H1 (cell line): Measurements from ENCODE around the gene GPR17. TPM values are rescaled to one million over a fixed set of nuclear protein-coding genes. Genes with fewer than 3 reads are reported as not detected.

Experiments used
- CTCF ChIA-PET: fragments of 300-600 bp; sonication (Branson Sonifier 250); formaldehyde crosslinking; loops from one replicate; lab custom pipeline; 2021; ENCODE audit not compliant: partially characterized antibody; lab: Charles Lee
- POLR2A ChIA-PET: fragments of 300-600 bp; sonication (Branson Sonifier 250); formaldehyde crosslinking; loops from one replicate; lab custom pipeline; 2021; ENCODE audit warnings: inconsistent platforms; ENCODE audit not compliant: partially characterized antibody; lab: Charles Lee
- DNase-seq, 2 experiments: peaks; one replicate each; pipeline versions ENCODE4 v3.0.0 to v3.0.0-alpha.2; 2010 to 2022; ENCODE audit warnings: low spot score in 2 of 2, low read depth in 1 of 2, mixed read lengths in 1 of 2
- FAIRE-seq: peaks from 2 replicates; lab custom pipeline; 2011; peaks lifted over from hg19 to GRCh38; lab: Jason Lieb, UNC
- H2AFZ ChIP-seq: 2 replicates; pipeline ENCODE4 v1.8.1; 2012; ENCODE audit warnings: low read length, inconsistent platforms
- H2AK5ac ChIP-seq: 2 replicates; pipeline ENCODE4 v1.6.1; 2013; ENCODE audit warnings: low read depth, low read length
- H2BK120ac ChIP-seq: replicated peaks from 2 replicates; pipeline ENCODE3; 2013; ENCODE audit warnings: low read depth, low read length, inconsistent platforms
- H2BK12ac ChIP-seq: 2 replicates; pipeline ENCODE4 v1.6.1; 2013; ENCODE audit warnings: low read depth, low read length
- H2BK15ac ChIP-seq: 2 replicates; pipeline ENCODE4 v1.6.1; 2013; ENCODE audit warnings: low read length
- H2BK20ac ChIP-seq: 2 replicates; pipeline ENCODE4 v1.6.1; 2013; ENCODE audit warnings: low read length
- H2BK5ac ChIP-seq: 2 replicates; pipeline ENCODE4 v1.6.1; 2013; ENCODE audit warnings: low read depth, low read length
- H3K14ac ChIP-seq: 2 replicates; pipeline ENCODE4 v1.6.1; 2013; ENCODE audit warnings: inconsistent platforms; ENCODE audit not compliant: insufficient read length
- H3K18ac ChIP-seq: 2 replicates; pipeline ENCODE4 v1.6.1; 2013; ENCODE audit warnings: low read length; ENCODE audit errors: extremely low read depth
- H3K23ac ChIP-seq: 2 replicates; pipeline ENCODE4 v1.6.1; 2013; ENCODE audit warnings: inconsistent platforms; ENCODE audit not compliant: insufficient read length
- H3K23me2 ChIP-seq: 2 replicates; pipeline ENCODE4 v1.6.1; 2013; ENCODE audit warnings: low read depth, low read length
- H3K27ac ChIP-seq: 2 replicates; pipeline ENCODE4 v1.6.1; 2011; ENCODE audit warnings: low read depth, low read length, inconsistent platforms
- H3K27me3 ChIP-seq, 4 experiments: replicated peaks in 1 of 4; 1 replicate in 1 of 4; 2 replicates in 3 of 4; pipeline versions ENCODE4 v1.6.1 to v1.8.1; 2011 to 2013; ENCODE audit warnings: low read length in 3 of 4, mild to moderate bottlenecking in 3 of 4, inconsistent platforms in 2 of 4, mixed read lengths in 2 of 4, moderate library complexity in 1 of 4; ENCODE audit not compliant: control insufficient read depth in 3 of 4, insufficient read depth in 3 of 4; ENCODE audit errors: extremely low read depth in 1 of 4
- H3K36me3 ChIP-seq, 4 experiments: 2 replicates each; pipeline versions ENCODE4 v1.6.1 to v1.8.1; 2011 to 2013; ENCODE audit warnings: mild to moderate bottlenecking in 4 of 4, low read length in 3 of 4, moderate library complexity in 2 of 4, control low read depth in 1 of 4, inconsistent platforms in 1 of 4; ENCODE audit not compliant: insufficient read depth in 4 of 4, control insufficient read depth in 2 of 4
- H3K4ac ChIP-seq: replicated peaks from 2 replicates; pipeline ENCODE3; 2013; ENCODE audit warnings: low read length, low read depth, mixed read lengths, inconsistent platforms; ENCODE audit not compliant: insufficient read length
- H3K4me1 ChIP-seq, 4 experiments: replicated peaks in 1 of 4; 1 replicate in 1 of 4; 2 replicates in 3 of 4; pipeline versions ENCODE4 v1.6.1 to v1.8.1; 2011 to 2013; ENCODE audit warnings: low read length in 3 of 4, inconsistent platforms in 2 of 4, mixed read lengths in 1 of 4; ENCODE audit not compliant: insufficient read depth in 4 of 4, control insufficient read depth in 3 of 4
- H3K4me2 ChIP-seq, 2 experiments: 2 replicates each; pipeline versions ENCODE4 v1.6.1 to v1.8.1; 2011 to 2013; ENCODE audit warnings: low read depth in 2 of 2, low read length in 2 of 2, control low read depth in 1 of 2, inconsistent platforms in 1 of 2, mild to moderate bottlenecking in 1 of 2; ENCODE audit not compliant: insufficient read depth in 1 of 2
- H3K4me3 ChIP-seq, 4 experiments: fragments of 200-600, 300-600 bp in 1 of 4; sonication (generic), shearing (Covaris generic), sonication (Bioruptor Twin) in 1 of 4; 2 replicates each; pipeline versions ENCODE4 v1.5.1 to v1.8.1; 2011 to 2016; ENCODE audit warnings: low read length in 4 of 4, low read depth in 3 of 4, control low read depth in 2 of 4, inconsistent platforms in 2 of 4, mild to moderate bottlenecking in 2 of 4, mixed read lengths in 1 of 4, moderate library complexity in 1 of 4; ENCODE audit not compliant: insufficient read depth in 2 of 4; ENCODE audit errors: extremely low read depth in 1 of 4
- H3K56ac ChIP-seq: replicated peaks from 2 replicates; pipeline ENCODE3; 2013; ENCODE audit warnings: low read depth, mild to moderate bottlenecking, mixed read lengths, low read length, inconsistent platforms; ENCODE audit not compliant: insufficient read length
- H3K79me1 ChIP-seq: 2 replicates; pipeline ENCODE4 v1.6.1; 2013; ENCODE audit warnings: low read depth, low read length, control low read depth
- H3K79me2 ChIP-seq, 2 experiments: 2 replicates each; pipeline versions ENCODE4 v1.6.1 to v1.8.1; 2012 to 2013; ENCODE audit warnings: low read length in 2 of 2, mild to moderate bottlenecking in 2 of 2, inconsistent platforms in 1 of 2; ENCODE audit not compliant: insufficient read depth in 2 of 2, control insufficient read depth in 1 of 2
- H3K9ac ChIP-seq, 4 experiments: replicated peaks in 1 of 4; 1 replicate in 1 of 4; 2 replicates in 3 of 4; pipeline versions ENCODE4 v1.6.1 to v1.8.1; 2011 to 2013; ENCODE audit warnings: low read depth in 3 of 4, low read length in 3 of 4, control low read depth in 2 of 4, mild to moderate bottlenecking in 2 of 4, moderate library complexity in 2 of 4, inconsistent platforms in 1 of 4; ENCODE audit errors: extremely low read depth in 1 of 4
- H3K9me3 ChIP-seq, 2 experiments: 2 replicates each; pipeline versions ENCODE4 v1.6.1 to v1.8.1; 2012 to 2013; ENCODE audit warnings: mild to moderate bottlenecking in 2 of 2, moderate library complexity in 2 of 2, control low read depth in 1 of 2, inconsistent platforms in 1 of 2, low read depth in 1 of 2, low read length in 1 of 2, mixed read lengths in 1 of 2; ENCODE audit not compliant: insufficient read depth in 2 of 2
- H4K20me1 ChIP-seq, 2 experiments: replicated peaks in 1 of 2; 2 replicates each; pipeline versions ENCODE3 to v1.8.1; 2011 to 2013; ENCODE audit warnings: inconsistent platforms in 2 of 2, low read length in 2 of 2, mild to moderate bottlenecking in 1 of 2; ENCODE audit not compliant: insufficient read depth in 2 of 2, control insufficient read depth in 1 of 2
- H4K5ac ChIP-seq: 2 replicates; pipeline ENCODE4 v1.6.1; 2013; ENCODE audit warnings: low read length, low read depth, mixed read lengths, inconsistent platforms; ENCODE audit not compliant: insufficient read length
- H4K8ac ChIP-seq: 2 replicates; pipeline ENCODE4 v1.8.0; 2013; ENCODE audit warnings: mild to moderate bottlenecking, moderate library complexity, low read length, inconsistent platforms; ENCODE audit not compliant: insufficient read depth; ENCODE audit errors: extremely low read depth
- H4K91ac ChIP-seq: replicated peaks from 2 replicates; pipeline ENCODE3; 2013; ENCODE audit warnings: low read length, mixed read lengths, inconsistent platforms; ENCODE audit not compliant: insufficient read length
- EZH2 ChIP-seq: fragments of 200-600 bp; sonication (generic); IDR thresholded peaks from 2 replicates; pipeline ENCODE4 v1.7.1; 2012; ENCODE audit warnings: low read depth, mild to moderate bottlenecking, moderate library complexity, low read length, inconsistent platforms; ENCODE audit not compliant: severe bottlenecking
- JUN ChIP-seq: IDR thresholded peaks from 2 replicates; pipeline ENCODE4 v1.6.1; 2011; ENCODE audit warnings: low read depth, mild to moderate bottlenecking, improper control_type of control experiment, low read length
- RBBP5 ChIP-seq: IDR thresholded peaks from 2 replicates; pipeline ENCODE4 v1.7.1; 2012; ENCODE audit warnings: low read depth, mild to moderate bottlenecking, inconsistent platforms, low read length, moderate library complexity, borderline replicate concordance
- RFX5 ChIP-seq: IDR thresholded peaks from 2 replicates; pipeline ENCODE4 v1.6.1; 2011; ENCODE audit warnings: low read depth, low read length, improper control_type of control experiment, borderline replicate concordance
- RNF2 ChIP-seq: fragments of 200-900, 300-1000 bp; sonication (generic); IDR thresholded peaks from 2 replicates; pipeline ENCODE4 v1.7.1; 2016; ENCODE audit warnings: borderline replicate concordance, low read depth, mild to moderate bottlenecking, antibody characterized with exemption, low read length; ENCODE audit not compliant: poor library complexity, severe bottlenecking; ENCODE audit errors: missing control alignments
- TAF7 ChIP-seq: optimal IDR thresholded peaks from 2 replicates; pipeline ENCODE3; 2011; ENCODE audit warnings: low read depth, mild to moderate bottlenecking, inconsistent platforms, low read length, moderate library complexity, borderline replicate concordance
- ZNF274 ChIP-seq: IDR thresholded peaks from 2 replicates; pipeline ENCODE4 v1.7.0; 2012; ENCODE audit warnings: low read length, borderline replicate concordance; ENCODE audit errors: extremely low read depth
- WGBS, 2 experiments: shearing (Covaris generic) in 1 of 2; methylation state at CpG; one replicate each; pipeline versions ENCODE4 v1.1.6 to v1.1.7; 2013 to 2015; ENCODE audit warnings: low lambda C conversion rate in 2 of 2, mixed read lengths in 2 of 2, inconsistent platforms in 1 of 2, low coverage in 1 of 2, missing lambda C conversion rate in 1 of 2; ENCODE audit not compliant: insufficient replicate concordance in 2 of 2, insufficient coverage in 1 of 2, insufficient read length in 1 of 2; ENCODE audit errors: extremely low coverage in 1 of 2, missing lambda C conversion rate in 1 of 2; 5-methylcytosine and 5-hydroxymethylcytosine counted together
- polyA plus RNA-seq, 7 experiments: library from polyadenylated mRNA; depleted of rRNA in 3 of 7; stranded (reverse) in 5 of 7; unstranded in 2 of 7; fragments of >200 nt in 5 of 7; fragments of 200-250 nt in 2 of 7; gene quantifications; 1 replicate in 5 of 7; 2 replicates in 1 of 7; 4 replicates in 1 of 7; pipeline versions ENCODE4 v1.2.1 to v1.2.3, GENCODE V29; 2011 to 2013; ENCODE audit warnings: missing spikeins in 2 of 7, mixed read lengths in 2 of 7
- total RNA-seq: library from RNA; stranded (reverse); fragmentation: NEBNext Ultra II Directional; extraction: Animal tissue kit (Norgen Biotek cat#: 25700); gene quantifications from 2 replicates; pipeline ENCODE4 v1.2.1, GENCODE V29; 2021

Gene GPR17
- total and polyA plus RNA-seq, 2 of the 8 experiments (the other 6 are each of a cell fraction or from before 2014, with no cell fraction given), result 0.03 TPM; not detected in 1

GRCh38 chr2:127633556-127634065 is 12.3 kb upstream of the GPR17 start:
- Histone ChIP-seq H2BK15ac (no peak overlapping the region; the same call in 1 of the 2 replicates), H4K91ac (no peak overlapping the region), H2BK5ac (no peak overlapping the region), H3K27me3 (no peaks in the 10 kb centered on the region), H3K4ac (no peak overlapping the region), H2BK12ac (no peak overlapping the region), H3K18ac (no peak overlapping the region), H3K4me1 (peaks cover 0 to 15% (median 7%) of the 10 kb centered on the region in 4 experiments; a peak in 6 of 7 replicates), H3K23ac (no peak overlapping the region), H3K23me2 (no peaks in the 10 kb centered on the region), H4K5ac (no peak overlapping the region), H3K14ac (no peak overlapping the region), H3K9me3 (no peaks in the 10 kb centered on the region), H4K20me1 (no peaks in the 10 kb centered on the region), H2BK20ac (no peak overlapping the region), H3K56ac (no peak overlapping the region), H3K27ac (no peak overlapping the region), H3K4me2 (no peak overlapping the region), H4K8ac (peak overlapping the region; percentile 73), H3K9ac (no peak overlapping the region), H3K4me3 (no peak overlapping the region), H3K79me1 (no peaks in the 10 kb centered on the region), H2AK5ac (no peak overlapping the region), H3K79me2 (no peaks in the 10 kb centered on the region), H2BK120ac (no peak overlapping the region), H3K36me3 (no peaks in the 10 kb centered on the region), H2AFZ (no peak overlapping the region)
- DNase-seq (no peak), FAIRE-seq (no peak)
- TF ChIP-seq RFX5 (no peak), RBBP5 (no peak), ZNF274 (no peak), EZH2 (no peak), TAF7 (no peak), RNF2 (no peak), JUN (no peak)
- WGBS, 2 experiments, result 87% methylated on average over 9 of the region's 9 CpGs; no CpG with 5 or more reads in 1 of the 2 experiments
- ChIA-PET POLR2A (no interaction called here), CTCF (interaction anchor here (0.9 to 3.2 kb wide), 3 partner anchors 23 to 42 kb away, joined by 3 to 15 read pairs (median 5); no protein-coding TSS in a partner anchor)
